HG03460 (cell line): Measurements from ENCODE around the gene GBF1.
"Not testable (repeated sequence)": the region's sequence is repeated elsewhere in the genome, so short reads cannot be mapped to it uniquely, and the experiment has no call there.

Source experiments
- ATAC-seq: cut with Tn5 transposase; IDR thresholded peaks from one replicate; pipeline ENCODE4 v1.9.1; 2021; ENCODE audit not compliant: unreplicated experiment

GBF1 gene

GRCh38 chr10:102299873-102300272 lies 54.5 kb downstream of the GBF1 start:
- ATAC-seq: no peak

- ATAC-seq: no peak
Observed at GRCh38 chr10:102300278-102300843, 55.0 kb downstream of the GBF1 start.

DNA sequence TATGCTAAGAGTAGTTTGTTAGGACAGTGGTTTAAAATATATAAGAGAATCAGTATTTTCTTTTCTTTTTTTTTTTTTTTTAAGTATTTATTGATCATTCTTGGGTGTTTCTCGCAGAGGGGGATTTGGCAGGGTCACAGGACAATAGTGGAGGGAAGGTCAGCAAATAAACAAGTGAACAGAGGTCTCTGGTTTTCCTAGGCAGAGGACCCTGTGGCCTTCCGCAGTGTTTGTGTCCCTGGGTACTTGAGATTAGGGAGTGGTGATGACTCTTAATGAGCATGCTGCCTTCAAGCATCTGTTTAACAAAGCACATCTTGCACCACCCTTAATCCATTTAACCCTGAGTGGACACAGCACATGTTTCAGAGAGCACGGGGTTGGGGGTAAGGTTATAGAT lies 55.6 kb downstream of the GBF1 start:
- not testable (repeated sequence) for ATAC-seq

- ATAC-seq: not testable (repeated sequence)
Observed at GRCh38 chr10:102301332-102301731, 56.0 kb downstream of the GBF1 start.

- ATAC-seq: no peak
Observed at GRCh38 chr10:102302611-102303010, 57.3 kb downstream of the GBF1 start.

DNA sequence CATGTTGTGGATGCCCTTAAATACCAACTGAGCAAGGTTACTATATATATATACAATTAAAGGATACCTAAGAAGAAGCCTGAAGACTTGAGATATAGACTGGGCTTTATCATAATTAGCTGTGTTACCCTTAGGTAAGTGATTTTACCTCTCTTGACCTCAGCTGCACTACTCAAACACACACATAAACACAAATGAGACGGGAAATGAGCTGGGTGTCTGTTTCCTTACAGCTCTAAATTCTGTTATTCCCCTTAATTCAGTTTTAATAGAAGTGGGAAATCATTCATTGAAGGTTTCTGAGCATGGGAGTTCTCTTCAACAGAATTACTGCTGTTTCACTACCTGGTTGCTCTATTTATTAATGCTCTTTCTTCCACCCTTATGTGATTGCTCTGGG lies 60.7 kb downstream of the GBF1 start:
- no peak for ATAC-seq

- ATAC-seq: no peak
Observed at GRCh38 chr10:102306710-102307109, 61.4 kb downstream of the GBF1 start.

DNA sequence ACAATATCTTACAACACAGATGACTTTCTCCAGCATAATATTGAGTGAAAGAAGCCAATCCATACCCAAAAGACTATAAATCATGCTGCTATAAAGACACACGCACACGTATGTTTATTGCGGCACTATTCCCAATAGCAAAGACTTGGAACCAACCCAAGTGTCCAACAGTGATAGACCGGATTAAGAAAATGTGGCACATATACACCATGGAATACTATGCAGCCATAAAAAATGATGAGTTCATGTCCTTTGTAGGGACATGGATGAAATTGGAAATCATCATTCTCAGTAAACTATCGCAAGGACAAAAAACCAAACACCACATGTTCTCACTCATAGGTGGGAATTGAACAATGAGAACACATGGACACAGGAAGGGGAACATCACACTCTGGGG lies 63.0 kb downstream of the GBF1 start:
- ATAC-seq: not testable (repeated sequence)

DNA sequence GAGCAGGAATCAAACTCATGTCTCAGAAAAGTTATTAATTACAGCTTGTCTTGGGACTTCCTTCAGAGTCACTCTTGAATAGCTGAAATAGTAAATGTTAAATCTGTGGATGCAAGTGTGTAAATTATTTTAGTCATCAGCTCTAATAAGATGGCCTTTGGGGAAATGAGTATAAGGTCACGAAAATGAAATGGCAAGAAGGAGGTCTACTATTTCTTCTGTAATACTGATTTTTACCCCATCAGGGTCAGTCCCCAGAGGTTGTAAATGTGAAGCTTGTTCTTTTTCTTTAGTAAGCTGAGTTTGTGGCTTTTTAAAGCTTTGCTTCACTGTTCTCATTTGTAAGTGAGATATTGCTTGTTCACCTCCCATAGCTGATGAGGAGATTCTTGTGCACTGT lies 63.9 kb downstream of the GBF1 start:
- ATAC-seq: no peak

- ATAC-seq: no peak
Observed at GRCh38 chr10:102309916-102310315, 64.6 kb downstream of the GBF1 start.

DNA sequence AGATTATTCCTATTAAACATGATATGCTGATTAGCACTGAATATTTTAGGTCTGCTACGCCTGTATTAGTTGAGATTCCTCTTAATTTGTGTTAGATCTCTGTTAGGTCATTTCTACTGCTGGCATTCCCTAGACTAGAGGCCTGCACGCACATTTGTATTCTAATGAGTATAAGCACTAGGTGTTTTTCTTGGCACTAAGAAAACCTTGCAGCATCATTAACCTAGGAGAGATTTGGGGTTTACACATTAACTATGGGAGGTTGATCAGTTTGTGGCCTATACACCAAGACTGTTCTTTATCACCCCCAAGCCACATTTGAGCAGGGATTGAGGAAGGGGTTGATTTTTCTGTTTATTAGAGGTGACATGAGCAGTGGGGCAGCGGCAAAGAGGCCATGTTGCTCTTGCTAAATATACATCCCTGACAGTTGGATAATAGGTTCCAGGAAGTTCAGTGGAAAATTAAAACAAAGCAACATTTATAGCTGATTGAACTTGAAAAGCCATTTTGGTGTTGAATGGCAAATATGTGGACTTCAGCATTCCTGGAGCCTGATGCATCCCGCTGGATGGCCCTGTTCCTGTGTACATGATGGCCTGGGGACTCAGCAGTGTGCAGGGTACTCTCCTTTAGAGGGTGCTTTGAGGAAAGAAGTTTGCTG lies 65.2 kb downstream of the GBF1 start:
- ATAC-seq: no peak

DNA sequence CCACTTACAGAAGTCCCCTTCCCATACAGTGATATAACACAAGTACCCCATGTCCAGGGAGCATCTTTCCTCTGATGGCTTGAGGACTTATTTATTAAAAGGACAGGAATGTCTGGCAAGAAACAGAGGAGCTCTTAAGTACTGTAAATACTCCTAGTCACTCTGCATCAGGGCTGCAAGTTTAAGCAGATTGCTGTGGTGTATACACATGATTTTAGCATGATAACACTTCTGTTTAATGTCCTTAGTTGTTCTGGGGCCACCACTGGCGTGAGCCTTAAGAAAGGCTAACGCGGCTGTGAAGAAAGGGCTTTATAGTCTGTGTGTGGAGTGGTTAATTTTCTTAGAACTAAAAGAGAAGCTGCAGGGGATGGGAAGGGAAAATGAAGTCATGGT lies 65.7 kb downstream of the GBF1 start:
- ATAC-seq: no peak

DNA sequence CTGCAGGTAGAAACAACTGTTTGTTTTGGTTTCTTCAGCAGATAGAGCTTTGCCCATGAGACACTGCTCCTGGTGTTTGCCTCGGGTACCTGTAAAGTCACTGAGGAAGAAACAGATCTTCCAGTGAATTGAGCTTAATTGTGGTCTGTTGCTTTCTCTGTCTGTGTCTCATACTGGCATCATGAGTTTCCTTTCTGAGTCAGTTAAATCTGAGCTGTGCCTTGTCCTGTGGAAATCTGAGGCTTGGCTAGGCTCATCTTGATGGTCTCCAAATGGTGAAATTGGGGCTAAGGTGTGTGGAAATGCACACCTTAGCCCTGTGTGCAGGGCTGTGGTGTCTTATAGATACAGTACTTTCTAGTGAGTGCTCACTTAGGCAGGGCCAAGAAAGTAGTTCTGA lies 67.4 kb downstream of the GBF1 start:
- no peak for ATAC-seq

- ATAC-seq: no peak
Observed at GRCh38 chr10:102313221-102313896, 68.0 kb downstream of the GBF1 start.

GRCh38 chr10:102314801-102315200 lies 69.5 kb downstream of the GBF1 start:
- ATAC-seq: no peak

DNA sequence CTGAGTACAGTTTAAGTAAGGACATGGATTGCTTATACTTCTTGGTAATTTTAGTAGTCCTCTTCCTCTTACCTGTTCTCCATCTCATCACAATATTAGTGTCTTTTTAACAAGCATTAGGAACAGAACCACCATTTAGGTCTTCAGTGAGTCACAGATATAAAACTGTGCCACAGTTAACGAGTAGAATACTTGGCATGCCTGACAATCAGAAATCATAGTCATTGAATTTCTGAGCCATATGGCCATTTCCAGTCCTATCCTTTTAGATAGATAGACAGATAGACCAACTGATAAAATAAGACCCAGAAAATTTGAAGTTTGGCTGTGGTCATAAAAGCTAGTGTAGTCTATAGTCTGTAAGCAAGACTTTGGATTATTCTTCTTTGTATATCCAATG lies 71.1 kb downstream of the GBF1 start:
- ATAC-seq: no peak

DNA sequence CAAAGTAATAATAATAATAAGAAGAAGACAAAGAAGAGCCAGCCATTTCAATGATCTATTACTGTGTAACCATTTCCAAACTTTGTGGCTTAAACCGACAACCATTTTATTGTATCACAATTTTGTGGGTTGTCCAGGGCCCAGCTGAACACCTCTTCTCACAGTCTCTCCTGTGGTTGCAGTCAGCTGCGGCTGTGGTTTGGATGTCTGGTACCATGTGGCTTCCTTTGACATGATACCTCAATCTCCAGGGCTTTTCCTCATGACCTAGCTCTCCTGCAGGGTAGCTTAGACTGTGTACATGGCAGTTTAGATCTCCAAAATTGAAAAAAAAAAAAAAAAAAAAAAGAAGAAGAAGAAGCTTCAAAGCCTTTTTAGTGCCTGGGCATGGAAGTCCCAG lies 77.6 kb downstream of the GBF1 start:
- ATAC-seq: no peak

GRCh38 chr10:102324061-102324460 lies 78.7 kb downstream of the GBF1 start:
- no peak for ATAC-seq

- no peak for ATAC-seq
Observed at GRCh38 chr10:102326031-102326430, 80.7 kb downstream of the GBF1 start.

GRCh38 chr10:102327002-102327401 lies 81.7 kb downstream of the GBF1 start:
- no peak for ATAC-seq

DNA sequence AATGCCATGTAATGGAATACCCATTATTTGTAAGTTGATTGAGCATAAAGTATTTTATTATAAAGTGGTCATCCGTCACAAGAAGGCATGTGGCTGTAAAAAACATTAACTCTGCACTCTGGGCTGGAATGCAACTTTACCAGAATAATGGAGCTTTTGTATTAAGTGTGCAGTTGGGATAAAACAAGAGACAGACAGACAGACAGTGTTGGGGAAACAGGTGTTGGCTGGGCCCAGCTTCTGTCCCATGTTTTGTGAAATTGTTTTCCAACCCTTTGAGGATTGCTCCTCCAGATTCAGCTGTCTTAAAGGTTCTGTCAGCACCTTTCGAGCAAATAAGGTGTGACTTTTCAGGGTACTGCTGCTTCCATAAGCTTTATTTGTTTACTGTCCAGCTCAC lies 82.3 kb downstream of the GBF1 start:
- ATAC-seq: no peak

GRCh38 chr10:102332772-102333171 lies 87.4 kb downstream of the GBF1 start:
- ATAC-seq: no peak

DNA sequence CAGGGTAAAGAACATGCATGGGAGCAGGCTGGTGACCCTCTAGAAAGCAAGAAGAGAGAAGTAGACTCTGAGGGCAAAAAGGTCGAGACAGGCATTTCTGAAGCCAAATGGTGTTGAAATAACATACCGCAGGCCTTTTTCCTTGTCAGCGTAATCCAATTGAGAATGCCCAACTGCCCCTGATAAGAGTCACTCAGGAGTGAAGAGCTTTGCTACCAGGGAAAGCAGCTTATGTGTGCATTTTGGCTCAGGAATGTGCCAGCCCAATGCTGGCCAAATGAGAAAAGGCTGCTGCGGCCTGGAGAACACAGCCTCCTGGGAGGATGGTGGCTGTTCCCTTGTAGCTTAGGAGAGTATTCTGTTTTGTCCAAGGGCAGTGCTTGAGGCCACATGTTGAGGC lies 88.8 kb downstream of the GBF1 start:
- no peak for ATAC-seq
